HEK293 (cell line): Measurements from ENCODE around the gene BORCS5.

Source experiments
- CTCF ChIP-seq: fragments of 450-650 bp; formaldehyde crosslinking; IDR thresholded peaks from 2 replicates; pipeline ENCODE4 v1.5.1; 2016; ENCODE audit warnings: missing biosample characterization, missing genetic modification characterization
- KLF7 ChIP-seq: fragments of 450-650 bp; formaldehyde crosslinking; IDR thresholded peaks from 2 replicates; pipeline ENCODE4 v1.5.1; 2016; ENCODE audit warnings: missing biosample characterization, missing genetic modification characterization, borderline replicate concordance
- ZBTB11 ChIP-seq: fragments of 450-650 bp; formaldehyde crosslinking; conservative IDR thresholded peaks from 2 replicates; pipeline ENCODE4 v1.5.1; 2016; ENCODE audit warnings: low read depth, missing biosample characterization, missing genetic modification characterization
- ZBTB17 ChIP-seq: fragments of 450-650 bp; formaldehyde crosslinking; IDR thresholded peaks from 2 replicates; pipeline ENCODE4 v1.5.1; 2016; ENCODE audit warnings: missing biosample characterization, missing genetic modification characterization
- ZBTB8A ChIP-seq: fragments of 450-650 bp; formaldehyde crosslinking; IDR thresholded peaks from 2 replicates; pipeline ENCODE4 v1.5.1; 2016; ENCODE audit warnings: missing biosample characterization, missing genetic modification characterization
- ZNF843 ChIP-seq: fragments of 450-650 bp; formaldehyde crosslinking; IDR thresholded peaks from 2 replicates; pipeline ENCODE4 v1.5.1; 2016; ENCODE audit warnings: missing biosample characterization, missing genetic modification characterization

- TF ChIP-seq ZBTB11: no peak
- TF ChIP-seq ZNF843: no peak
- no peak for TF ChIP-seq ZBTB8A (tag by site-specific recombination)
- TF ChIP-seq KLF7 (tag by site-specific recombination): no peak
- no peak for TF ChIP-seq CTCF (tag by site-specific recombination)
- no peak for TF ChIP-seq ZBTB17
These were observed 5.9 kb upstream of the BORCS5 start for GRCh38 chr12:12350868-12351463.
